GM12878 (cell line): ENCODE measurements around the gene CAPN15. TPM values are rescaled to one million over a fixed set of nuclear protein-coding genes. Genes with fewer than 3 reads are reported as not detected.

Source experiments
- BMI1 ChIP-seq: fragments of 450-650 bp; IDR thresholded peaks from 2 replicates; pipeline ENCODE4 v1.6.1; 2016; ENCODE audit warnings: mild to moderate bottlenecking, moderate library complexity, borderline replicate concordance
- CHD2 ChIP-seq: IDR thresholded peaks from 2 replicates; pipeline ENCODE4 v1.6.1; 2011; ENCODE audit warnings: low read depth, low read length, improper control_type of control experiment, borderline replicate concordance
- DPF2 ChIP-seq: fragments of 450-650 bp; IDR thresholded peaks from 2 replicates; pipeline ENCODE4 v1.6.1; 2017; ENCODE audit warnings: mild to moderate bottlenecking
- EGR1 ChIP-seq, 2 experiments: IDR thresholded peaks; 1 replicate in 1 of 2; 2 replicates in 1 of 2; pipeline ENCODE4 v1.6.1; 2011 to 2012; ENCODE audit warnings: low read depth in 2 of 2, low read length in 2 of 2, borderline replicate concordance in 1 of 2, mild to moderate bottlenecking in 1 of 2, moderate library complexity in 1 of 2
- EP300 ChIP-seq, 2 experiments: fragments of 150-350 bp in 1 of 2; IDR thresholded peaks; 2 replicates each; pipeline ENCODE4 v1.6.1; 2011 to 2012; ENCODE audit warnings: low read depth in 2 of 2, low read length in 2 of 2, borderline replicate concordance in 1 of 2, improper control_type of control experiment in 1 of 2, inconsistent platforms in 1 of 2; ENCODE audit not compliant: control insufficient read depth in 1 of 2
- ESRRA ChIP-seq: IDR thresholded peaks from 2 replicates; pipeline ENCODE4 v1.6.1; 2012; ENCODE audit warnings: mild to moderate bottlenecking, low read length, improper control_type of control experiment
- IKZF2 ChIP-seq, 2 experiments: fragments of 450-650 bp; IDR thresholded peaks; 2 replicates each; pipeline ENCODE4 v1.6.1; 2017; ENCODE audit warnings: mild to moderate bottlenecking in 2 of 2, moderate library complexity in 2 of 2
- NFYB ChIP-seq: IDR thresholded peaks from 2 replicates; pipeline ENCODE4 v1.6.1; 2011; ENCODE audit warnings: low read depth, mild to moderate bottlenecking, low read length, improper control_type of control experiment, moderate library complexity; ENCODE audit not compliant: insufficient read depth
- NR2F1 ChIP-seq: fragments of 450-650 bp; conservative IDR thresholded peaks from 2 replicates; pipeline ENCODE4 v1.6.1; 2017; ENCODE audit warnings: mild to moderate bottlenecking
- POLR2AphosphoS2 ChIP-seq: IDR thresholded peaks from 2 replicates; pipeline ENCODE4 v1.6.1; 2011; ENCODE audit warnings: low read depth, mild to moderate bottlenecking, low read length, improper control_type of control experiment, moderate library complexity
- RELA ChIP-seq: fragments of 450-650 bp; IDR thresholded peaks from 2 replicates; pipeline ENCODE4 v1.8.0; 2014; ENCODE audit warnings: borderline replicate concordance; ENCODE audit not compliant: partially characterized antibody
- SMC3 ChIP-seq: IDR thresholded peaks from 2 replicates; pipeline ENCODE4 v1.6.1; 2011; ENCODE audit warnings: low read length, improper control_type of control experiment, borderline replicate concordance
- polyA plus RNA-seq, 11 experiments: library from polyadenylated mRNA; depleted of rRNA in 4 of 11; unstranded in 6 of 11; stranded (reverse) in 5 of 11; fragments of >200 nt; fragmentation: Nextera tagmentation in 4 of 11; fragmentation: Illumina TruSeq in 1 of 11; extraction: Ambion mirVana in 4 of 11; extraction: Trizol in 1 of 11; gene quantifications; 1 replicate in 1 of 11; 2 replicates in 10 of 11; pipeline versions ENCODE4 v1.2.1 to v1.2.3, GENCODE V29; 2011 to 2016; ENCODE audit warnings: inconsistent platforms in 2 of 11, missing spikeins in 2 of 11, low read depth in 1 of 11
- total RNA-seq, 4 experiments: library from RNA; depleted of rRNA in 3 of 4; stranded (reverse); fragments of >200 nt in 3 of 4; fragmentation: Illumina TruSeq in 1 of 4; extraction: Trizol in 1 of 4; gene quantifications; 2 replicates each; pipeline versions ENCODE4 v1.2.1 to v1.2.3, GENCODE V29; 2013 to 2021
- TF ChIP-seq, protein P1 (sequence below), 3 experiments: IDR thresholded peaks in 2 of 3; conservative IDR thresholded peaks in 1 of 3; 2 replicates each; pipeline ENCODE4 v1.5.1; 2011; ENCODE audit warnings: low read depth in 3 of 3, low read length in 3 of 3, mild to moderate bottlenecking in 3 of 3, control low read depth in 2 of 3, moderate library complexity in 2 of 3, inconsistent platforms in 1 of 3, mixed read lengths in 1 of 3; ENCODE audit not compliant: control insufficient read depth in 2 of 3, insufficient read depth in 1 of 3; ENCODE audit errors: extremely low read depth in 1 of 3
- TF ChIP-seq, protein P2 (sequence below): fragments of 450-650 bp; IDR thresholded peaks from 2 replicates; pipeline ENCODE4 v1.6.1; 2017; ENCODE audit warnings: low read depth, mild to moderate bottlenecking, moderate library complexity
- TF ChIP-seq, protein P3 (sequence below): fragments of 450-650 bp; IDR thresholded peaks from 2 replicates; pipeline ENCODE4 v1.6.1; 2016; ENCODE audit warnings: mild to moderate bottlenecking
- TF ChIP-seq, protein P4 (sequence below): fragments of 150-350 bp; IDR thresholded peaks from 2 replicates; pipeline ENCODE4 v1.6.1; 2014; ENCODE audit warnings: mild to moderate bottlenecking, low read depth, low read length
- TF ChIP-seq, protein P5 (sequence below): fragments of 450-650 bp; IDR thresholded peaks from 2 replicates; pipeline ENCODE4 v1.6.1; 2018; ENCODE audit warnings: borderline replicate concordance, mild to moderate bottlenecking; ENCODE audit not compliant: partially characterized antibody

Gene CAPN15
- total and polyA plus RNA-seq, 10 of the 15 experiments (the other 5 are each of a cell fraction or from before 2014, with no cell fraction given), result 0.40 to 78.5 (median 8.3) TPM

DNA sequence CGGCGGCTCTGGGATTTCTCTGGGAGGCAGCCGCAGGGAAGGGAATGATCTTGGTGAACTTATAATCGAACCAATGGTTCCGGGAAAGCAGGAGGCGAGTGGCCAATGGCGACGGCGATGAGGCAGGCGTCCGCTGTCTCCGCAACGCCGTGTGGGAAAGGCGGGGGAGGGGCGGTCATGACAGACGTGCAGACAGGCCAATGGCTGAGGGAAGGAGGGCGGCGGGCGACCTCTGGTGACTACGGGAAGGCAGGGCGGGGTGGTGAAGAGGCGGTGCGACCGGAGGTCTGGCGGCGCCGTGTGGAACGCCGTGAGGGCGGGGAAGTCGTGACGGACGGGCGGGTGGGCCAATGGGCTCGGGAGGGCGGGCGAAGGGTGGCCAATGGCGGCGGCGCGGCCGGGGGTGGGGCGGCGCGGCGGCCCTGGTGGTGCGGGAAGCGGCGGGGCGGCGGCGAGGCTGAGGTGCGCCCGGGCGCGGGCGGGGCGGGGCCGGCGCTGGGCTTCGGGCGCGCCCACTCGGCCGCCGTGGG lies 62.2 kb downstream of the CAPN15 start, which contains the start of gene RAB40C (continued):
- peak; percentile 97 for TF ChIP-seq CHD2
- TF ChIP-seq POLR2AphosphoS2, result no peak; the same call in 1 of the 2 replicates
- TF ChIP-seq, protein P1, sequence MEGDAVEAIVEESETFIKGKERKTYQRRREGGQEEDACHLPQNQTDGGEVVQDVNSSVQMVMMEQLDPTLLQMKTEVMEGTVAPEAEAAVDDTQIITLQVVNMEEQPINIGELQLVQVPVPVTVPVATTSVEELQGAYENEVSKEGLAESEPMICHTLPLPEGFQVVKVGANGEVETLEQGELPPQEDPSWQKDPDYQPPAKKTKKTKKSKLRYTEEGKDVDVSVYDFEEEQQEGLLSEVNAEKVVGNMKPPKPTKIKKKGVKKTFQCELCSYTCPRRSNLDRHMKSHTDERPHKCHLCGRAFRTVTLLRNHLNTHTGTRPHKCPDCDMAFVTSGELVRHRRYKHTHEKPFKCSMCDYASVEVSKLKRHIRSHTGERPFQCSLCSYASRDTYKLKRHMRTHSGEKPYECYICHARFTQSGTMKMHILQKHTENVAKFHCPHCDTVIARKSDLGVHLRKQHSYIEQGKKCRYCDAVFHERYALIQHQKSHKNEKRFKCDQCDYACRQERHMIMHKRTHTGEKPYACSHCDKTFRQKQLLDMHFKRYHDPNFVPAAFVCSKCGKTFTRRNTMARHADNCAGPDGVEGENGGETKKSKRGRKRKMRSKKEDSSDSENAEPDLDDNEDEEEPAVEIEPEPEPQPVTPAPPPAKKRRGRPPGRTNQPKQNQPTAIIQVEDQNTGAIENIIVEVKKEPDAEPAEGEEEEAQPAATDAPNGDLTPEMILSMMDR (IDR thresholded peaks at IDR 0.05 in 2 of 3, conservative IDR thresholded peaks at IDR 0.05 in 1 of 3; ENCODE audit: control insufficient read depth in 2 of 3, extremely low read depth in 1 of 3, insufficient read depth in 1 of 3, low read depth in 3 of 3, low read length in 3 of 3), result peak in 2 of 3 experiments; percentile 8 to 21; a peak in 1 of 6 replicates
- no peak for TF ChIP-seq EP300 (IDR thresholded peaks at IDR 0.05; ENCODE audit: borderline replicate concordance in 1 of 2, control insufficient read depth in 1 of 2, low read depth in 2 of 2, low read length in 2 of 2)
- no peak for TF ChIP-seq BMI1
- TF ChIP-seq NR2F1, result no peak
- TF ChIP-seq, protein P2, sequence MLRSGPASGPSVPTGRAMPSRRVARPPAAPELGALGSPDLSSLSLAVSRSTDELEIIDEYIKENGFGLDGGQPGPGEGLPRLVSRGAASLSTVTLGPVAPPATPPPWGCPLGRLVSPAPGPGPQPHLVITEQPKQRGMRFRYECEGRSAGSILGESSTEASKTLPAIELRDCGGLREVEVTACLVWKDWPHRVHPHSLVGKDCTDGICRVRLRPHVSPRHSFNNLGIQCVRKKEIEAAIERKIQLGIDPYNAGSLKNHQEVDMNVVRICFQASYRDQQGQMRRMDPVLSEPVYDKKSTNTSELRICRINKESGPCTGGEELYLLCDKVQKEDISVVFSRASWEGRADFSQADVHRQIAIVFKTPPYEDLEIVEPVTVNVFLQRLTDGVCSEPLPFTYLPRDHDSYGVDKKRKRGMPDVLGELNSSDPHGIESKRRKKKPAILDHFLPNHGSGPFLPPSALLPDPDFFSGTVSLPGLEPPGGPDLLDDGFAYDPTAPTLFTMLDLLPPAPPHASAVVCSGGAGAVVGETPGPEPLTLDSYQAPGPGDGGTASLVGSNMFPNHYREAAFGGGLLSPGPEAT, result peak; percentile 50; the same call in 1 of the 2 replicates
- TF ChIP-seq NFYB, result peak; percentile 92
- TF ChIP-seq SMC3, result 0 out of 2 replicates have a peak, but pooled peaks have one; percentile 5
- TF ChIP-seq RELA, result peak; percentile 15
- peak in 1 of 2 experiments; percentile 59; a peak in 1 of 3 replicates for TF ChIP-seq EGR1 (IDR thresholded peaks at IDR 0.05; ENCODE audit: borderline replicate concordance in 1 of 2, low read depth in 2 of 2, low read length in 2 of 2)
- peak; percentile 96 for TF ChIP-seq DPF2
- TF ChIP-seq, protein P3, sequence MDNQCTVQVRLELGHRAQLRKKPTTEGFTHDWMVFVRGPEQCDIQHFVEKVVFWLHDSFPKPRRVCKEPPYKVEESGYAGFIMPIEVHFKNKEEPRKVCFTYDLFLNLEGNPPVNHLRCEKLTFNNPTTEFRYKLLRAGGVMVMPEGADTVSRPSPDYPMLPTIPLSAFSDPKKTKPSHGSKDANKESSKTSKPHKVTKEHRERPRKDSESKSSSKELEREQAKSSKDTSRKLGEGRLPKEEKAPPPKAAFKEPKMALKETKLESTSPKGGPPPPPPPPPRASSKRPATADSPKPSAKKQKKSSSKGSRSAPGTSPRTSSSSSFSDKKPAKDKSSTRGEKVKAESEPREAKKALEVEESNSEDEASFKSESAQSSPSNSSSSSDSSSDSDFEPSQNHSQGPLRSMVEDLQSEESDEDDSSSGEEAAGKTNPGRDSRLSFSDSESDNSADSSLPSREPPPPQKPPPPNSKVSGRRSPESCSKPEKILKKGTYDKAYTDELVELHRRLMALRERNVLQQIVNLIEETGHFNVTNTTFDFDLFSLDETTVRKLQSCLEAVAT, result 0 out of 2 replicates have a peak, but pooled peaks have one; percentile 51
- peak; percentile 21 to 71; a peak in 3 of 4 replicates for TF ChIP-seq IKZF2 (IDR thresholded peaks at IDR 0.05)
- TF ChIP-seq, protein P4, sequence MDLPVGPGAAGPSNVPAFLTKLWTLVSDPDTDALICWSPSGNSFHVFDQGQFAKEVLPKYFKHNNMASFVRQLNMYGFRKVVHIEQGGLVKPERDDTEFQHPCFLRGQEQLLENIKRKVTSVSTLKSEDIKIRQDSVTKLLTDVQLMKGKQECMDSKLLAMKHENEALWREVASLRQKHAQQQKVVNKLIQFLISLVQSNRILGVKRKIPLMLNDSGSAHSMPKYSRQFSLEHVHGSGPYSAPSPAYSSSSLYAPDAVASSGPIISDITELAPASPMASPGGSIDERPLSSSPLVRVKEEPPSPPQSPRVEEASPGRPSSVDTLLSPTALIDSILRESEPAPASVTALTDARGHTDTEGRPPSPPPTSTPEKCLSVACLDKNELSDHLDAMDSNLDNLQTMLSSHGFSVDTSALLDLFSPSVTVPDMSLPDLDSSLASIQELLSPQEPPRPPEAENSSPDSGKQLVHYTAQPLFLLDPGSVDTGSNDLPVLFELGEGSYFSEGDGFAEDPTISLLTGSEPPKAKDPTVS, result no peak
- no peak for TF ChIP-seq ESRRA
- TF ChIP-seq, protein P5, sequence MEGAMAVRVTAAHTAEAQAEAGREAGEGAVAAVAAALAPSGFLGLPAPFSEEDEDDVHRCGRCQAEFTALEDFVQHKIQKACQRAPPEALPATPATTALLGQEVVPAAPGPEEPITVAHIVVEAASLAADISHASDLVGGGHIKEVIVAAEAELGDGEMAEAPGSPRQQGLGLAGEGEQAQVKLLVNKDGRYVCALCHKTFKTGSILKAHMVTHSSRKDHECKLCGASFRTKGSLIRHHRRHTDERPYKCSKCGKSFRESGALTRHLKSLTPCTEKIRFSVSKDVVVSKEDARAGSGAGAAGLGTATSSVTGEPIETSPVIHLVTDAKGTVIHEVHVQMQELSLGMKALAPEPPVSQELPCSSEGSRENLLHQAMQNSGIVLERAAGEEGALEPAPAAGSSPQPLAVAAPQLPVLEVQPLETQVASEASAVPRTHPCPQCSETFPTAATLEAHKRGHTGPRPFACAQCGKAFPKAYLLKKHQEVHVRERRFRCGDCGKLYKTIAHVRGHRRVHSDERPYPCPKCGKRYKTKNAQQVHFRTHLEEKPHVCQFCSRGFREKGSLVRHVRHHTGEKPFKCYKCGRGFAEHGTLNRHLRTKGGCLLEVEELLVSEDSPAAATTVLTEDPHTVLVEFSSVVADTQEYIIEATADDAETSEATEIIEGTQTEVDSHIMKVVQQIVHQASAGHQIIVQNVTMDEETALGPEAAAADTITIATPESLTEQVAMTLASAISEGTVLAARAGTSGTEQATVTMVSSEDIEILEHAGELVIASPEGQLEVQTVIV, result peak; percentile 20
